C4-2B (cell line): Measurements from ENCODE around the gene ABHD13.

Experiments used
- ZFX ChIP-seq: fragments of 450-650 bp; IDR thresholded peaks from 2 replicates; pipeline ENCODE4 v1.6.1; 2017
- TF ChIP-seq, protein P1 (sequence below): fragments of 450-650 bp; conservative IDR thresholded peaks from 2 replicates; pipeline ENCODE4 v1.5.1; 2017; ENCODE audit warnings: mild to moderate bottlenecking

DNA sequence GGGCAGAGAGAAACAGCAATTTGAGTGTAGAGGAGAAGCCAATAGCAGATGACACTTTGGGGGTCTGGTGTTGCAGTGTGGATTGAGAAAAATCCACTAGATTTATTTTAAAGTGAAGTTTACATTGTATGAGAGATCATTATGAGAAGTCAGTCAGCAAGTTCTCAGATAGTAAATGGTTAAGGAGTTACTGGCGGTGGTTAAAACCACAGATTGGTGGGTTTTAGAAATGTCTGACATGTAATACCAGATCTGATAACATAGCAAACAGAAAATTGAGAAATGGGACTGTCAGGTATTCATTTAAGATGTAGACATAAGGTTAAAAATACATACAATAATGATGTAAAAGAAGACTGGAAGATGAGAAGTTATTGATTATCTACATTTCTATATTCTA lies 7.2 kb downstream of the ABHD13 start:
- TF ChIP-seq, protein P1, sequence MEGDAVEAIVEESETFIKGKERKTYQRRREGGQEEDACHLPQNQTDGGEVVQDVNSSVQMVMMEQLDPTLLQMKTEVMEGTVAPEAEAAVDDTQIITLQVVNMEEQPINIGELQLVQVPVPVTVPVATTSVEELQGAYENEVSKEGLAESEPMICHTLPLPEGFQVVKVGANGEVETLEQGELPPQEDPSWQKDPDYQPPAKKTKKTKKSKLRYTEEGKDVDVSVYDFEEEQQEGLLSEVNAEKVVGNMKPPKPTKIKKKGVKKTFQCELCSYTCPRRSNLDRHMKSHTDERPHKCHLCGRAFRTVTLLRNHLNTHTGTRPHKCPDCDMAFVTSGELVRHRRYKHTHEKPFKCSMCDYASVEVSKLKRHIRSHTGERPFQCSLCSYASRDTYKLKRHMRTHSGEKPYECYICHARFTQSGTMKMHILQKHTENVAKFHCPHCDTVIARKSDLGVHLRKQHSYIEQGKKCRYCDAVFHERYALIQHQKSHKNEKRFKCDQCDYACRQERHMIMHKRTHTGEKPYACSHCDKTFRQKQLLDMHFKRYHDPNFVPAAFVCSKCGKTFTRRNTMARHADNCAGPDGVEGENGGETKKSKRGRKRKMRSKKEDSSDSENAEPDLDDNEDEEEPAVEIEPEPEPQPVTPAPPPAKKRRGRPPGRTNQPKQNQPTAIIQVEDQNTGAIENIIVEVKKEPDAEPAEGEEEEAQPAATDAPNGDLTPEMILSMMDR, result no peak
- TF ChIP-seq ZFX, result no peak
